Measurements from ENCODE around the gene STYXL2. TPM values are rescaled to one million over a fixed set of nuclear protein-coding genes. Genes with fewer than 3 reads are reported as not detected.

Gene STYXL2
- total RNA-seq, 1 experiment from 2014 or later = not detected

DNA sequence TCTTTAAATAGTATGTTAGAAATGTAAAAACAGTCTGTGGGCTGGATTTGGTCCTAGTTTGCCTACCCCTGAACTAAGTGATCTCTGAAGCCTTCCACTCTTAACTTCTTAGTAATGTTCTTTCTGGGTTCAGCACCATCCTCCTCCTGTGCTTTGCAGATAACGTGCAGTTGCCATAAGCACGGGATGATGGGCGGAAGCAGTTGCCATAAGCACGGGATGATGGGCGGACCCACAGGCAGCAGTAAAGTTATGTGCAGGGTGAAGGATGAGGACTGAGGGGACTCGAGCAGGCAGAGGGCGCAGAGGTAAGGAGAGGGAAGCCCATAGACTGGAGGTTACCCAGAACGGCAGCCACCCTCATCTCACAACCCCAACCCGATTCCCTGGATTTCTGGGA lies 29.3 kb upstream of the STYXL2 start:
- in situ Hi-C loops (cut with HindIII; ENCODE audit: low pct_unique_long_range_greater_than_20kb, low sequenced_read_pairs) (no loop called here), intact Hi-C loops (cut with micrococcal nuclease; ENCODE audit: unreplicated experiment) (loop anchor here (5.0 kb wide), 3 partner anchors 153 to 473 kb away; no protein-coding TSS in a partner anchor)
- no peak overlapping the region for H3K27ac ChIP-seq (ENCODE audit: low read length)
- no peaks in the 10 kb centered on the region for H3K36me3 ChIP-seq (ENCODE audit: control insufficient read depth, insufficient read depth, low read length)
- no TSS peak for BruUV-seq (replicated peaks)
- TF ChIP-seq CTCF (IDR thresholded peaks at IDR 0.05) (no peak), POLR2AphosphoS5 (IDR thresholded peaks at IDR 0.05; ENCODE audit: low read depth, low read length) (no peak), TCF7L2 (IDR thresholded peaks at IDR 0.05; ENCODE audit: low read depth, low read length) (no peak), REST (IDR thresholded peaks at IDR 0.05; ENCODE audit: insufficient read depth in 1 of 2, low read depth in 2 of 2, low read length in 1 of 2) (no peak), SIN3A (IDR thresholded peaks at IDR 0.05; ENCODE audit: borderline replicate concordance, insufficient read depth, low read depth, low read length) (no peak)
- H3K27me3 ChIP-seq (ENCODE audit: control insufficient read depth, insufficient read depth, low read length) = no peaks in the 10 kb centered on the region
- no peaks in the 10 kb centered on the region for H3K4me1 ChIP-seq (ENCODE audit: control insufficient read depth, insufficient read depth, low read length)
- ATAC-seq (no peak), DNase-seq (ENCODE audit: low read depth, low spot score) (no peak)
- CTCF ChIA-PET = interaction anchor here (0.7 to 0.8 kb wide), 2 partner anchors 121 to 156 kb away, joined by 3 to 6 read pairs; partner anchors contain the start of gene POU2F1
- H3K4me3 ChIP-seq (ENCODE audit: low read depth in 2 of 2, low read length in 2 of 2) = no peak overlapping the region
- no peaks in the 10 kb centered on the region for H3K9me3 ChIP-seq (ENCODE audit: control insufficient read depth, insufficient read depth, low read depth, low read length)
- POLR2A ChIA-PET = no interaction called here

DNA sequence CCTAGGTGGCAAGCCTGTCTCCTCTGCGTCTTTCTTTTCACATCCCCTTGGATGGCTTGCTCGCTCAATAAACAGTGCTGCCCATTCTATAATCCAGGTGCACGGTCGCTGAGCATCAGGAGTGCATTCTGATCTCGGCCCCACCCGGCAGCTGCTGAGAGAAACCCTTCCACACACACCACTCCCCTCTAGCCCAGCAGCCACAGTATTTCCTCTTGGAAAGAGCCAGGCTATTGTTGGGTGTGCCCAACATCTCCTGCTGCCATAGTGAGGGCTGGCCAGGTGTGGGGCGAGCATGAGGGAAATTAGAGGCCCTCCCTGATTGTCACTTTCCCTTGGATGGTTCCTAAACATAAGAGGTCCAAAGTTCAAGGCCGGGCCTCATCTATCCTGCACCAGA lies 28.4 kb upstream of the STYXL2 start:
- DNase-seq (ENCODE audit: low read depth, low spot score) (no peak), ATAC-seq (no peak)
- POLR2A ChIA-PET = no interaction called here
- in situ Hi-C loops (cut with HindIII; ENCODE audit: low pct_unique_long_range_greater_than_20kb, low sequenced_read_pairs) = no loop called here
- Histone ChIP-seq H3K9me3 (ENCODE audit: control insufficient read depth, insufficient read depth, low read depth, low read length) (no peaks in the 10 kb centered on the region), H3K4me3 (ENCODE audit: low read depth in 2 of 2, low read length in 2 of 2) (no peak overlapping the region), H3K36me3 (ENCODE audit: control insufficient read depth, insufficient read depth, low read length) (no peaks in the 10 kb centered on the region), H3K4me1 (ENCODE audit: control insufficient read depth, insufficient read depth, low read length) (no peaks in the 10 kb centered on the region), H3K27me3 (ENCODE audit: control insufficient read depth, insufficient read depth, low read length) (no peaks in the 10 kb centered on the region), H3K27ac (ENCODE audit: low read length) (no peak overlapping the region)
- intact Hi-C loops (cut with micrococcal nuclease; ENCODE audit: unreplicated experiment) = loop anchor here (5.0 kb wide), 3 partner anchors 152 to 472 kb away; no protein-coding TSS in a partner anchor
- CTCF ChIA-PET = interaction anchor here (0.5 to 0.7 kb wide), 2 partner anchors 122 to 155 kb away, joined by 3 to 4 read pairs; no protein-coding TSS in a partner anchor
- TF ChIP-seq POLR2AphosphoS5 (IDR thresholded peaks at IDR 0.05; ENCODE audit: low read depth, low read length) (no peak), CTCF (IDR thresholded peaks at IDR 0.05) (no peak), REST (IDR thresholded peaks at IDR 0.05; ENCODE audit: insufficient read depth in 1 of 2, low read depth in 2 of 2, low read length in 1 of 2) (no peak), TCF7L2 (IDR thresholded peaks at IDR 0.05; ENCODE audit: low read depth, low read length) (no peak), SIN3A (IDR thresholded peaks at IDR 0.05; ENCODE audit: borderline replicate concordance, insufficient read depth, low read depth, low read length) (no peak)
- no TSS peak for BruUV-seq (replicated peaks)

Data from Panc1 (cell line).